ENCODE data around the gene CDON.

The CDON gene

DNA sequence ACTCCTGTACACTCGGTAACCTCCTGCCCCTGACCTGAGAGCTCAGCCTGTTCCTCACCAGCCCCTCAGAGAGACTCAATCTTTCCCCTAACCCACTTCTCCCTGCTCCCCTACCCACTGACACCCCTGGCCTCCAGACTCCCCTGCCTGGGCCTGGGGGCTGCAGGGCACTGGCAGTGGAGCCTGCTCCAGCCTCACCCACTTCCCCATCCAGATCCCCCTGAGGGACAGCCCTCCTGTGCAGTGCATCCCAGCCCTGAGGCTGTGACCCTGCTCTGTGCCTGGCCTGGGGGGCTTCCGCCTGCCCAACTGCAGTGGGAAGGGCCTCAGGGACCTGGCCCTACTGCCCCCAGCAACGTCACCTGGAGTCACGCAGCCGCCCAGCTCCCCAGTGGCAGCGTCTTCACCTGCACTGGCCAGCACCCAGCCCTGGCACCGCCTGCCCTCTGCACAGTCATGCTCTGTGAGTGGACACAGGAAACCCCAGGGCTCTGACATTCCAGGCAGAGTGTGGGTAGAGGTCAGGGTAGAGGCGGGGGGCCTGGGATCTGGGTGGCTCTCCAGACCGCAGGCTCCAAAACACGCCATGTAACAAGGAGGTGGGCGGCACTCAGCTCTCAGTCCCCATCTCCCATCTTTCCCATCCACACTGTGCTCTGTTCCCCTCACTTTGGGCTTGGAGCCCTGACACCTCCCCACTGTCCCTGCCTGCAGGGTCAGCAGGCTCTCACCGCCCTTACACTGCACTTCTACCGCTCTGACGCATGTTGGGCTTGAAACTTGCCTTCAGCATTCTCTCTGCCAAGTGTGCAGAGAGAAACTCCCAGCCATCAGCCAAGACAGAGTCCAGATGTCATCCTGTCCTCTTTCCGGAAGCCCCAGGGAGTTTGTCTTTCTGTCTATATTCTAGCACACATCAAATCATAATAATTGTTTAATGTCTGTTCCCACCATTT, 111.7 kb downstream of the CDON start:
- 92 to 95% methylated on average over 12 to 14 of the region's 15 CpGs for WGBS, 2 experiments (ENCODE audit: insufficient coverage in 2 of 2)
- no peaks in the 10 kb centered on the region for H3K9me3 ChIP-seq (ENCODE audit: control insufficient read depth, low read length)
- H3K4me1 ChIP-seq (ENCODE audit: control insufficient read depth, insufficient read depth, low read length, poor library complexity, severe bottlenecking): no peaks in the 10 kb centered on the region
- no peaks in the 10 kb centered on the region for H3K36me3 ChIP-seq (ENCODE audit: control insufficient read depth, insufficient read depth, low read length)
- H3K4me3 ChIP-seq (ENCODE audit: extremely low read depth, insufficient read depth, low read length, poor library complexity, severe bottlenecking): no peak overlapping the region
- no peak overlapping the region for H3K27ac ChIP-seq (ENCODE audit: low read depth, low read length, severe bottlenecking)

DNA sequence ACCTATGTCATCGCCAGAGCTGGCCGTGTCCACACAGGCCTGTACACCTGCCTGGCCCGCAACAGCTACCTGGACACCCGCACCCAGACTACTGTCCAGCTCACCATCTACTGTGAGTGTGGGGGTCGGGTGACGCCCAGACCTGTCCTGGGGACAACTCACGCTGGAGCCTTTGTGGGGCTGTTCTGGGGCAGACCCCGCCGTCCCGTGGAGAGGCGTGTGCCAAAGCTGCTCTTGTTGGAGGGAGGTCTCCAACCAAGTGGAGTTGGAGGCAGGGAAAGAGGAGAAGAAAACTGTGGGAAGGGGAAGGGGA, 112.5 kb downstream of the CDON start:
- no peaks in the 10 kb centered on the region for H3K36me3 ChIP-seq (ENCODE audit: control insufficient read depth, insufficient read depth, low read length)
- no peak overlapping the region for H3K4me3 ChIP-seq (ENCODE audit: extremely low read depth, insufficient read depth, low read length, poor library complexity, severe bottlenecking)
- WGBS, 2 experiments (ENCODE audit: insufficient coverage in 2 of 2): 93 to 96% methylated on average over 4 to 11 of the region's 11 CpGs
- H3K4me1 ChIP-seq (ENCODE audit: control insufficient read depth, insufficient read depth, low read length, poor library complexity, severe bottlenecking): no peaks in the 10 kb centered on the region
- no peak overlapping the region for H3K27ac ChIP-seq (ENCODE audit: low read depth, low read length, severe bottlenecking)
- H3K9me3 ChIP-seq (ENCODE audit: control insufficient read depth, low read length): no peaks in the 10 kb centered on the region

DNA sequence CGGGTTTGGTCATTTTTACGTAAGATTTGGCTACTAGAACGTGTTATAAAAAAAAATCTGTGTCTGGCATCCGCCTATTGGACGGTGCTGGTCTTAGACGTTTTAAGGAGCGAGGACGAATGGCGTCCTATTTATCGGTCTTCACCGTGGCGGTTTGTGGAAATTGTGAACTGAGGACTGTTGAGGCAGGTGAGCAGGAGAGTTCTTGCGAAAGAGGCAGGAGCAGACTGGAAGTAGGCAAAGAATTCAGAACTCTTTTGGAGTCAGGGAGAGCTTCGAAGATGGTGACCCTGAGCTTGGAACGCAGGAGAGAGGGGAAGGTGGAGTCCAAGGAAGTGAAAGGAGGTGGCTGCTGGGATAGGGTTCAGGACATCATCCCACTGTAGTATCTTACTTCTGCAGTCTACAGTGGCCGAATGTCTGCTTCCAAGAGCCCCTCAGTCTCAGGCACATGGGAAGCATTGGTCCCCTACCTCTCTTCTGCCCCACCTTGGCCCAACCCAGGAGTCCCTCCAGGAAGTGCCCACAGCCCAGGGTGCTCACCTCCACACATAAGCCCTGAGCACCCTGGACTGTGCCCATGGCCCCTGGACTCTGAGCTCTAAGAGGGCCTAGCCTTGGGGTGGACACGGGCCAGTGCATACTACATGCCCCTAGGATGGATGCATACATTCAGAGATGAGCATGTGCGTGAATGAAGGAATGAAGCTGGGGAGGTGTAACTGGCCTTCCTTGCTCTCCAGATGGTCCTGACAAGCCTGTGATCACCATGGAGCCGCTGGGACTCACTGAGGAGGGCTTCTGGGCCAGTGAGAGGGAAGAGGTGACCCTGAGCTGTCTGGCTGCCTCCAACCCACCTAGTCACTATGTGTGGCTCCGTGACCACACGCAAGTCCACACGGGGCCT, 113.1 kb downstream of the CDON start:
- Histone ChIP-seq H3K4me3 (ENCODE audit: extremely low read depth, insufficient read depth, low read length, poor library complexity, severe bottlenecking) (no peak overlapping the region), H3K4me1 (ENCODE audit: control insufficient read depth, insufficient read depth, low read length, poor library complexity, severe bottlenecking) (no peaks in the 10 kb centered on the region), H3K9me3 (ENCODE audit: control insufficient read depth, low read length) (no peaks in the 10 kb centered on the region), H3K36me3 (ENCODE audit: control insufficient read depth, insufficient read depth, low read length) (no peaks in the 10 kb centered on the region), H3K27ac (ENCODE audit: low read depth, low read length, severe bottlenecking) (no peak overlapping the region)
- 90 to 93% methylated on average over 19 to 21 of the region's 22 CpGs for WGBS, 2 experiments (ENCODE audit: insufficient coverage in 2 of 2)

DNA sequence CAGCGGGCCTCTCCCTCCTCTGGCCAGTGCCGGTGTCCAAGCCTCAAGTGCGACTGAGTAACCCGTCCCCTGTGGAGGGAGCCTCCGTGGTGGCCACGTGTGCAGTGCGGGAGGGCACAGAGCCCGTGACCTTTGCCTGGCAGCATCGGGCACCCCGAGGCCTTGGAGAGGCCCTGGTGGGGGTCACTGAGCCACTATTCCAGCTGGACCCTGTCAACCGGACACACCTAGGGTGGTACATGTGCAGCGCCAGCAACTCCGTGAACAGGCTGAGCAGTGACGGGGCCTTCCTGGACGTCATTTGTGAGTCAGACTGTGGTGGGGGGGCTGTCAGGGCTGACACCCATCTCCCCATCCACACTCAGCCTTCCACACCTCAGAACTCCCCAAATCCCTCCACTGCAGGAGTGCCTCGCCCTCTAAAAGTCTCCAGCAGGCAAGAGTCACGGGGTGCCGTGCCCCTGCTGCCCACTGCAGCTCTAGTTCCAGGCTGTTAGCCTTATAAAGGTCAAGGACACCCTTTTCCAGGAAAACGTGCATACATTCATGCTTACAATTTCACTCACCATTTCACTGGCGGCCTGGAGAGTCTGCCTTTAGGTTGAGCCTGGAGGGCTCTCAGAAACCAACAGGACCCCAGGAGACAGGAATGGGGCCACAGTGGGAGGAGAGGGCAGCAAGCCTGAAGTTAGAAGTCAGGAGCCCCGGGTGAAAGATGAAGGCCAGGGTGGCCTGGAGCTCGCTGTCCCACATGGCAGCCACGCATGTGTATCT, 114.2 kb downstream of the CDON start:
- no peaks in the 10 kb centered on the region for H3K4me1 ChIP-seq (ENCODE audit: control insufficient read depth, insufficient read depth, low read length, poor library complexity, severe bottlenecking)
- H3K36me3 ChIP-seq (ENCODE audit: control insufficient read depth, insufficient read depth, low read length): no peaks in the 10 kb centered on the region
- WGBS, 2 experiments (ENCODE audit: insufficient coverage in 2 of 2): 90 to 92% methylated on average over 20 to 23 of the region's 23 CpGs
- H3K9me3 ChIP-seq (ENCODE audit: control insufficient read depth, low read length): no peaks in the 10 kb centered on the region
- no peak overlapping the region for H3K4me3 ChIP-seq (ENCODE audit: extremely low read depth, insufficient read depth, low read length, poor library complexity, severe bottlenecking)
- H3K27ac ChIP-seq (ENCODE audit: low read depth, low read length, severe bottlenecking): no peak overlapping the region

DNA sequence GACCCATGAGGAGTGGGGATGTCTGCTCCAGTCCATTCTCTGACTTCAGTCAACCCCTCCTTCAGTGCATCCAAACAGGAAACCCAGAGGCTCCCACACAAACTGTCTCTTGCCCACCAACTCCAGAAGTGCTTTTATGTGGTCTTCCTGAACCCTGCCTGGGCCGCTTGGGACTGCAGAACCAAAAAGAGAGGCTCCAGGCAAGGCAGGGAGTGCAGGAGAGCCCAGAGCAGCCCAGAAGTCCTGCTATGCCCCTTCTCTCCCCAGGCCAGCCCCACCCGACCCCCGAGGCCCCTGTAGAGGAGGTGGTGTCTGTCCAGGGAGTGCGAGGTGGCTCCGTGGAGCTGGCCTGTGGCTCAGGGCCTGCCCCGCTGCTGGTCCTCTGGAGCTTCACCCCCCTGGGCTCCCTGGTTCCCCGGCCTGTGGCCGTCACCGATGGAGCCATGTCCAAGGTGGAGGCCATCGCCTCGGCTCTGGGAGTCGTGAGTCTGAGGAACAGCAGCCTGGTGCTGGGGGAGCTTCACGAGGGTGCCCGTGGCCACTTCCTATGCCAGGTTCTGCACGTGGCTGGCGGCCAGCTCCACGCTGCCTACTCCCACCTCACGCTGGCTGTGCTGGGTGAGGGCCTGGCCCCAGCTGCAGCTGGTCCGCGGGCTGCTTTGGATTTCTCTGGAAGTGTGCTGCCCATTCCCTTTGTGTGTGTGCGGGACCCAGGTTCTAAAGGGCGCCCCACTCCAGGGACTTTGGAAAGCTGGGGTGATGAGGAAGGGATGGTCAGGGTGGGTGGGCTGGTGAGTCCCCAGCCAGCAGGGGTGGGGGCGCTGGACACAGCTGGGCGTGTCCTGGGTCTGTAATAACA, 115.0 kb downstream of the CDON start:
- no peaks in the 10 kb centered on the region for H3K9me3 ChIP-seq (ENCODE audit: control insufficient read depth, low read length)
- H3K27ac ChIP-seq (ENCODE audit: low read depth, low read length, severe bottlenecking): no peak overlapping the region
- no peaks in the 10 kb centered on the region for H3K36me3 ChIP-seq (ENCODE audit: control insufficient read depth, insufficient read depth, low read length)
- no peak overlapping the region for H3K4me3 ChIP-seq (ENCODE audit: extremely low read depth, insufficient read depth, low read length, poor library complexity, severe bottlenecking)
- WGBS, 2 experiments (ENCODE audit: insufficient coverage in 2 of 2): 91 to 92% methylated on average over 18 to 24 of the region's 24 CpGs
- no peaks in the 10 kb centered on the region for H3K4me1 ChIP-seq (ENCODE audit: control insufficient read depth, insufficient read depth, low read length, poor library complexity, severe bottlenecking)

DNA sequence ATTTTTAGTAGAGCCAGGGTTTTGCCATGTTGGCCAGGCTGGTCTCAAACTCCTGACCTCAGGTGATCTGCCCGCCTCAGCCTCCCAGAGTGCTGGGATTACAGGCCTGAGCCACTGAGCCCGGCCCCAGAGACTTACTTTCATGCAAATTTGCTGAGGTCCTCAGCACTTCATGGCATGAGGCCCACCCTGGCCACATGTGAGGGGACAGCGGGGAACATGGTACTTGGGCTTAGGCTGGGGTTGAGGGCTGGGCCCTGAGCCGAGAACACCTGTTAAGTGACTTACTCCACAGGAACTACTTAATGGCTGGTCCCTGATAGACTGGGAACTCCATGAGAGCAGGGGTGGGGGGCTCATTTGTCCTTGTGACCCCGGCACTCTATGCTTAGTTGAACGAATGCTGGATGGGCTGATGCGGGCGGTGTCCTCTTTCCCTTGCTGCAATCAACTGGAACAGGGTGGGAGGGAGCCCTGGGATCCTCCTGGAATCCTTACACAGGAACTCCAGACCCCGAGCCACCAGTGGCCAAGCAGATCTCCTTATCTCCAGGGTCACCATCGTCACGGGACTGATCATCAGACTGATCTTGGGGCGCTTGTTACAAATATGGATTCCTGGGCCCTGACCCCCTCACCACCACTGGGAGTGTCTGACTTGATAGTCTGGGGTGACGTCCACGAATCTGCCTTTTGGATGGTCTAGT, 115.8 kb downstream of the CDON start:
- H3K36me3 ChIP-seq (ENCODE audit: control insufficient read depth, insufficient read depth, low read length): no peaks in the 10 kb centered on the region
- WGBS, 2 experiments (ENCODE audit: insufficient coverage in 2 of 2): 89 to 93% methylated on average over 10 to 12 of the region's 14 CpGs
- no peak overlapping the region for H3K4me3 ChIP-seq (ENCODE audit: extremely low read depth, insufficient read depth, low read length, poor library complexity, severe bottlenecking)
- H3K9me3 ChIP-seq (ENCODE audit: control insufficient read depth, low read length): no peaks in the 10 kb centered on the region
- H3K4me1 ChIP-seq (ENCODE audit: control insufficient read depth, insufficient read depth, low read length, poor library complexity, severe bottlenecking): no peaks in the 10 kb centered on the region
- H3K27ac ChIP-seq (ENCODE audit: low read depth, low read length, severe bottlenecking): no peak overlapping the region

DNA sequence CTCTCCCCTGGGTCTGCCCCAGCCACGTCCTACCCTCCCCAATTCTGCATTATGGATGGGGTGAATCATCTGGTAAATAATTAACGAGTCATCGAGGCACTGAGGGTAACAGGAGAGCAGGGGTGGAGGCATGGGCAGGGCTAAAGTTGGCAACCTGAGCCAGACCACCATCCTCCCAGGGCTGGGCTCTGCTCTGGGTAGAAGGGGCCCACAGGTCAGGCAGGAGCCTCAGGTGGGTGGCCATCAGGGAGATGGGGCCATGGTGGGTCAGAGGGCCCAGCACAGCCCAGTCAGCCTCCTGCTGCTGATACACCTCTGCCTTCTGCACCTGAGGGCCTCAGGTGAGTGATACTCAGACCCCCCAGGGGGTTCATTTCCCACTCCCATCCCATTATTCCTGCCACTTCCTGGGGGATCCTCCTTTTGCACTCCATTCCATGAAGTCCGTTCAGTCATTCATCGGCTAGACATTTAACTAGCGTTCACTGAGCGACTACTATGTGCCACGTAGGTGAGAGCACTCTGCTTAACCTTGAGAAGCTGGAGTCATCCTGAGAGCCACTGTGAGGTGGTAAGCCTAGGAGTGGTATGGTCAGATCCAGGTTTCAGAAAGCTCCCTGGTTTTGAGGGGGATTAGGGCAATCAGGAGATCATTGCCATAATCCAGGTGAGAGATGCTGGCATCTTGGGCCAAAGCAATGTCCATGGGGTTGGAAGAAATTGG, 116.7 kb downstream of the CDON start, which contains the start of gene VSIG10L2:
TSS of gene VSIG10L2 (plus strand) at position 248 of the 724 bp plus-strand sequence. CDS start at position 260, 12 bp downstream.
- Histone ChIP-seq H3K4me3 (ENCODE audit: extremely low read depth, insufficient read depth, low read length, poor library complexity, severe bottlenecking) (no peak within 1 kb of the TSS), H3K9me3 (ENCODE audit: control insufficient read depth, low read length) (no peaks in the 10 kb centered on the region), H3K36me3 (ENCODE audit: control insufficient read depth, insufficient read depth, low read length) (no peaks in the 10 kb centered on the region), H3K4me1 (ENCODE audit: control insufficient read depth, insufficient read depth, low read length, poor library complexity, severe bottlenecking) (no peaks in the 10 kb centered on the region), H3K27ac (ENCODE audit: low read depth, low read length, severe bottlenecking) (no peak within 1 kb of the TSS)
- 84 to 98% methylated on average over 5 to 6 of the region's 8 CpGs for WGBS, 2 experiments (ENCODE audit: insufficient coverage in 2 of 2)

DNA sequence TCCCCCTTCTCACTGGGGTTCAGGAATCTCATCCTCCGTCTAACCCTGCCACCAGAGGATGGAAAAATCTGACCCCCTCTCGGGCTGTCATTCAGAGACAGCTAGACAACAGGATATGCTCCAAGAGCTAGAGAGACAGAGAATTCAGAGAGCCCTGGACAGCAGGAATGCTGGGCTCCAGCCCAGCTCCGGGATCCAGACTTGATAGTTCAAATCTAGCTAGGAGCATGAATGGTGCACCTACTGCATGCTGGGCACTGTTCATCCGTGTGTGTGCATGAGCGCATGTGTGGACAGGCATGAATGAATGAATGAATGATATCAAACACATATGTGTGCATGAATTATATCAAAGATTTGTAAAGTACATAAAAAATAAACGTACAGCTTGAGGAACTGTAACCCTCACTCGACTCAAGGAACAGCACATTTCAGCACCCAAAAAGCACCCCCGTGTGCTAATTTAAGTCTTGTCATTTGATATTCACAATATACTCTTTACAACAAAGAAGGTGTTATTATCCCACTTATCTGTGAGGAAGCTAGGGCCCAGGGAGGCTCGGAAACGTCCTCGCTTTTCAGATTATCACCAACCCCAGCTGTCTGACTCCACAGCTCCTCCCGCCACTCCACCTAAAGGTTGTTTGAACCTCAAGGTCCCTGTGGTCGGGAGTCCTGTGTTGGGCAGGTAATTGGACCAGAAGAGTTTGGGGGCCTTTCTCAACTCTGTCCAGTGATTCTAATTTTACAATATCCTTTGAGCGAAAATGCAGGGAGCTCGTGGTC, 117.5 kb downstream of the CDON start:
- no peak overlapping the region for H3K27ac ChIP-seq (ENCODE audit: low read depth, low read length, severe bottlenecking)
- no peaks in the 10 kb centered on the region for H3K36me3 ChIP-seq (ENCODE audit: control insufficient read depth, insufficient read depth, low read length)
- H3K4me3 ChIP-seq (ENCODE audit: extremely low read depth, insufficient read depth, low read length, poor library complexity, severe bottlenecking): no peak overlapping the region
- no peaks in the 10 kb centered on the region for H3K9me3 ChIP-seq (ENCODE audit: control insufficient read depth, low read length)
- WGBS, 2 experiments (ENCODE audit: insufficient coverage in 2 of 2): 87 to 90% methylated on average over 5 to 10 of the region's 15 CpGs
- H3K4me1 ChIP-seq (ENCODE audit: control insufficient read depth, insufficient read depth, low read length, poor library complexity, severe bottlenecking): no peaks in the 10 kb centered on the region

Measured in mesodermal cell (in vitro differentiated cells).